GM23338 (cell line): Measurements from ENCODE around the gene REEP3. TPM values are rescaled to one million over a fixed set of nuclear protein-coding genes. Genes with fewer than 3 reads are reported as not detected.

Source experiments
- ATAC-seq: fragments of 200-7000 bp; cut with Tn5 transposase; 3 replicates; pipeline ENCODE4 v1.9.1; 2020
- DNase-seq: peaks from one replicate; pipeline ENCODE4 v3.0.0-alpha.2; 2015; ENCODE audit warnings: low spot score
- H2AFZ ChIP-seq: fragments of 200-600 bp; sonication (generic); 2 replicates; pipeline ENCODE4 v1.8.0; 2016; ENCODE audit warnings: antibody characterized with exemption, mild to moderate bottlenecking, moderate library complexity
- H3F3A ChIP-seq: fragments of 200-600 bp; sonication (generic); replicated peaks from 2 replicates; pipeline ENCODE4 v1.8.0; 2017; ENCODE audit warnings: antibody characterized with exemption, mixed run types, low read depth
- H3K27ac ChIP-seq: fragments of 200-600 bp; sonication (generic); 2 replicates; pipeline ENCODE4 v1.6.1; 2016; ENCODE audit warnings: low read depth
- H3K27me3 ChIP-seq: fragments of 200-600 bp; sonication (generic); 2 replicates; pipeline ENCODE4 v1.8.0; 2016; ENCODE audit warnings: mild to moderate bottlenecking, mixed run types, moderate library complexity; ENCODE audit not compliant: insufficient read depth
- H3K36me3 ChIP-seq: fragments of 200-600 bp; sonication (generic); 2 replicates; pipeline ENCODE4 v1.8.0; 2016; ENCODE audit warnings: mild to moderate bottlenecking; ENCODE audit not compliant: insufficient read depth
- H3K4me1 ChIP-seq: fragments of 200-600 bp; sonication (generic); 2 replicates; pipeline ENCODE4 v1.8.0; 2016; ENCODE audit warnings: mild to moderate bottlenecking, moderate library complexity; ENCODE audit not compliant: insufficient read depth
- H3K4me2 ChIP-seq: fragments of 200-600 bp; sonication (generic); 2 replicates; pipeline ENCODE4 v1.7.1; 2017; ENCODE audit warnings: mixed run types
- H3K4me3 ChIP-seq: fragments of 200-600 bp; sonication (generic); 2 replicates; pipeline ENCODE4 v1.6.1; 2016; ENCODE audit warnings: mixed run types
- H3K79me2 ChIP-seq: fragments of 200-600 bp; sonication (generic); replicated peaks from 2 replicates; pipeline ENCODE4 v1.8.0; 2017; ENCODE audit warnings: mild to moderate bottlenecking; ENCODE audit not compliant: insufficient read depth
- H3K9me2 ChIP-seq: fragments of 200-600 bp; sonication (generic); 2 replicates; pipeline ENCODE4 v1.8.0; 2017; ENCODE audit not compliant: insufficient read depth
- H4K20me1 ChIP-seq: fragments of 200-600 bp; sonication (generic); replicated peaks from 2 replicates; pipeline ENCODE4 v1.8.0; 2017; ENCODE audit warnings: mild to moderate bottlenecking; ENCODE audit not compliant: insufficient read depth
- H3K27ac Mint-ChIP-seq: 2 replicates; pipeline ENCODE4 v1.8.0; 2020; ENCODE audit warnings: inconsistent platforms, mild to moderate bottlenecking, moderate library complexity, mixed read lengths
- H3K27me3 Mint-ChIP-seq: 3 replicates; pipeline ENCODE4 v1.8.0; 2022; ENCODE audit warnings: low read depth, mild to moderate bottlenecking, moderate library complexity, mixed read lengths, inconsistent platforms; ENCODE audit not compliant: insufficient read depth, poor library complexity
- H3K36me3 Mint-ChIP-seq: 3 replicates; pipeline ENCODE4 v1.8.0; 2021; ENCODE audit warnings: low read depth, mild to moderate bottlenecking, inconsistent platforms, moderate library complexity, mixed read lengths
- H3K4me1 Mint-ChIP-seq: 3 replicates; pipeline ENCODE4 v1.8.0; 2020; ENCODE audit warnings: mild to moderate bottlenecking, inconsistent platforms, mixed read lengths
- H3K4me3 Mint-ChIP-seq: 3 replicates; pipeline ENCODE4 v1.8.0; 2021; ENCODE audit warnings: moderate library complexity, mild to moderate bottlenecking, inconsistent platforms, mixed read lengths
- H3K9me3 Mint-ChIP-seq: 3 replicates; pipeline ENCODE4 v1.8.0; 2020; ENCODE audit warnings: moderate library complexity, mild to moderate bottlenecking, inconsistent platforms, mixed read lengths
- ETS1 ChIP-seq: IDR thresholded peaks from 2 replicates; pipeline ENCODE4 v1.6.1; 2016; ENCODE audit warnings: antibody characterized with exemption
- EZH2phosphoT487 ChIP-seq: fragments of 200-600 bp; sonication (generic); IDR thresholded peaks from one replicate; pipeline ENCODE4 v1.8.1; 2018; ENCODE audit warnings: antibody characterized with exemption; ENCODE audit not compliant: unreplicated experiment
- NANOG ChIP-seq: IDR thresholded peaks from 2 replicates; pipeline ENCODE4 v1.6.1; 2016; ENCODE audit warnings: antibody characterized with exemption, borderline replicate concordance
- POLR2AphosphoS5 ChIP-seq: IDR thresholded peaks from 2 replicates; pipeline ENCODE4 v1.6.1; 2016; ENCODE audit warnings: antibody characterized with exemption, low read depth
- STAT1 ChIP-seq: IDR thresholded peaks from one replicate; pipeline ENCODE4 v1.6.1; 2016; ENCODE audit warnings: antibody characterized with exemption; ENCODE audit not compliant: unreplicated experiment
- ZNF114 ChIP-seq: fragments of 250-450 bp; sonication (Bioruptor Pico); IDR thresholded peaks from 2 replicates; pipeline ENCODE4 v1.5.0; 2020; ENCODE audit warnings: mild to moderate bottlenecking, moderate library complexity
- ZNF462 ChIP-seq: fragments of 250-450 bp; sonication (Bioruptor Pico); IDR thresholded peaks from 2 replicates; pipeline ENCODE4 v1.5.0; 2020; ENCODE audit warnings: mild to moderate bottlenecking, moderate library complexity
- polyA plus RNA-seq: library from polyadenylated mRNA; unstranded; fragments of >200 nt; fragmentation: Nextera tagmentation; extraction: Ambion mirVana; gene quantifications from 2 replicates; pipeline ENCODE4 v1.2.1, GENCODE V29; 2016
- total RNA-seq: library from RNA; depleted of rRNA; stranded (reverse); fragments of >200 nt; shearing (Covaris generic); gene quantifications from 2 replicates; pipeline ENCODE4 v1.2.3, GENCODE V29; 2014

Gene REEP3
- total and polyA plus RNA-seq, 2 experiments from 2014 or later, result 29.5 to 48.7 TPM

- TF ChIP-seq ZNF462 (CRISPR knock-in tag) (no peak), STAT1 (no peak), NANOG (no peak), EZH2phosphoT487 (no peak), ETS1 (no peak), ZNF114 (CRISPR knock-in tag) (no peak), POLR2AphosphoS5 (no peak)
Observed at GRCh38 chr10:63534723-63535122, 13.5 kb downstream of the REEP3 start (continued).

GRCh38 chr10:63536698-63537097 is 15.5 kb downstream of the REEP3 start:
- Mint-ChIP-seq H3K27ac (no peak overlapping the region), H3K36me3 (no peaks in the 10 kb centered on the region), H3K4me3 (no peak overlapping the region), H3K4me1 (0 out of 3 replicates have a peak, but pooled peaks cover 4% of the 10 kb centered on the region), H3K9me3 (no peaks in the 10 kb centered on the region), H3K27me3 (no peaks in the 10 kb centered on the region)
- no peaks in the 10 kb centered on the region for H3K4me1 ChIP-seq
- no peaks in the 10 kb centered on the region for H3F3A ChIP-seq
- DNase-seq (no peak), ATAC-seq (no peak)
- H3K4me2 ChIP-seq, result no peak overlapping the region
- no peaks in the 10 kb centered on the region for H3K9me2 ChIP-seq
- no peak overlapping the region for H3K4me3 ChIP-seq
- TF ChIP-seq STAT1 (no peak), NANOG (no peak)
- no peak overlapping the region for H3K27ac ChIP-seq
- H3K27me3 ChIP-seq, result no peaks in the 10 kb centered on the region
- peaks cover 11% of the 10 kb centered on the region; the same call in 1 of the 2 replicates for H4K20me1 ChIP-seq
- peaks cover 96% of the 10 kb centered on the region for H3K79me2 ChIP-seq
- no peak overlapping the region for H2AFZ ChIP-seq
- no peaks in the 10 kb centered on the region for H3K36me3 ChIP-seq
